Activated CD8-positive, alpha-beta T cell treated with anti-CD3 and anti-CD28 coated beads for 36 hours (primary cell): Measurements from ENCODE around the gene SUDS3. TPM values are rescaled to one million over a fixed set of nuclear protein-coding genes. Genes with fewer than 3 reads are reported as not detected.

Source experiments
- ATAC-seq: fragments of 200-7000 bp; cut with Tn5 transposase; one replicate; pipeline ENCODE4 v1.10.0; 2021; ENCODE audit warnings: mild to moderate bottlenecking, moderate library complexity
- CTCF ChIA-PET: fragments of 350-600 bp; sonication (Branson Sonifier 250); formaldehyde crosslinking; loops from one replicate; lab custom pipeline; 2021; ENCODE audit warnings: antibody characterized with exemption; lab: Charles Lee
- POLR2A ChIA-PET: fragments of 350-600 bp; sonication (Branson Sonifier 250); formaldehyde crosslinking; loops from one replicate; lab custom pipeline; 2021; ENCODE audit warnings: antibody characterized with exemption; lab: Charles Lee
- DNase-seq: peaks from one replicate; pipeline ENCODE4 v3.0.0-alpha.2; 2020
- H3K27ac Mint-ChIP-seq: one replicate; pipeline ENCODE4 v1.8.0; 2021; ENCODE audit warnings: mild to moderate bottlenecking, mixed read lengths
- H3K27me3 Mint-ChIP-seq: one replicate; pipeline ENCODE4 v1.8.0; 2021; ENCODE audit warnings: mixed read lengths
- H3K36me3 Mint-ChIP-seq: one replicate; pipeline ENCODE4 v1.8.0; 2021; ENCODE audit warnings: low read depth, mixed read lengths
- H3K4me1 Mint-ChIP-seq: one replicate; pipeline ENCODE4 v1.8.0; 2021; ENCODE audit warnings: low read depth, mixed read lengths
- H3K4me3 Mint-ChIP-seq: one replicate; pipeline ENCODE4 v1.8.0; 2021; ENCODE audit warnings: mild to moderate bottlenecking, moderate library complexity, mixed read lengths
- H3K9me3 Mint-ChIP-seq: one replicate; pipeline ENCODE4 v1.8.0; 2021; ENCODE audit warnings: mixed read lengths
- CTCF ChIP-seq: fragments of 200-600 bp; IDR thresholded peaks from one replicate; pipeline ENCODE4 v1.8.0; 2022; ENCODE audit warnings: antibody characterized with exemption, mild to moderate bottlenecking
- intact Hi-C: fragments of 100-400 bp; cut with micrococcal nuclease; formaldehyde crosslinking; loops from one replicate; pipeline ENCODE4 v1.10.0; 2022
- total RNA-seq, 2 experiments: library from RNA; stranded (reverse); gene quantifications; one replicate each; pipeline ENCODE4 v1.2.3, GENCODE V29; 2021

The SUDS3 gene
- total RNA-seq, result 10 to 100 TPM; 18.0 to 19.8 TPM

- ChIA-PET CTCF (interaction anchor here (0.6 to 4.5 kb wide), 54 partner anchors 8 to 1289 kb away, joined by 3 to 129 read pairs (median 5); partner anchors contain the start of genes PEBP1, RFC5 and VSIG10), POLR2A (interaction anchor here (0.6 to 1.7 kb wide), 10 partner anchors 12 to 315 kb away, joined by 3 to 9 read pairs (median 4); partner anchors contain the start of genes PEBP1 and WSB2)
- Mint-ChIP-seq H3K27me3 (no peaks in the 10 kb centered on the region), H3K4me3 (peak within 1 kb of the TSS; percentile 77), H3K27ac (peak within 1 kb of the TSS; percentile 99), H3K9me3 (no peaks in the 10 kb centered on the region), H3K4me1 (peaks cover 29% of the 10 kb centered on the region), H3K36me3 (peaks cover 8% of the 10 kb centered on the region)
- intact Hi-C loops, result loop anchor here (2.0 to 10.0 kb wide), 2 partner anchors 194 to 242 kb away; partner anchors contain the start of gene PEBP1
- TF ChIP-seq CTCF, result peak; percentile 73
- peak; percentile 55 for ATAC-seq
- DNase-seq, result peak; percentile 96
These were observed at the start of gene SUDS3 for GRCh38 chr12:118376089-118377020. Gene SUDS3 (plus strand): TSS chr12:118376555. CDS start chr12:118376692, 137 bp downstream.

GRCh38 chr12:118326991-118327390 is 49.4 kb upstream of the SUDS3 start:
- no peak for DNase-seq
- ATAC-seq, result no peak

GRCh38 chr12:118327391-118327790 is 49.0 kb upstream of the SUDS3 start:
- H3K27me3 Mint-ChIP-seq, result no peaks in the 10 kb centered on the region
- H3K27ac Mint-ChIP-seq, result no peak overlapping the region
- POLR2A ChIA-PET, result no interaction called here
- CTCF ChIA-PET, result no interaction called here
- ATAC-seq (no peak), DNase-seq (no peak)
- no peak for TF ChIP-seq CTCF
- no peak overlapping the region for H3K4me3 Mint-ChIP-seq
- intact Hi-C loops, result no loop called here
- H3K36me3 Mint-ChIP-seq, result peaks cover 14% of the 10 kb centered on the region
- no peaks in the 10 kb centered on the region for H3K9me3 Mint-ChIP-seq
- H3K4me1 Mint-ChIP-seq, result peaks cover 29% of the 10 kb centered on the region

More at GRCh38 chr12:118326991-118327390, 49.4 kb upstream of the SUDS3 start:
- intact Hi-C loops, result no loop called here
- no peak overlapping the region for H3K27ac Mint-ChIP-seq
- no peaks in the 10 kb centered on the region for H3K9me3 Mint-ChIP-seq
- POLR2A ChIA-PET, result no interaction called here
- no peak for TF ChIP-seq CTCF
- H3K4me1 Mint-ChIP-seq, result peaks cover 28% of the 10 kb centered on the region
- H3K4me3 Mint-ChIP-seq, result no peak overlapping the region
- H3K27me3 Mint-ChIP-seq, result no peaks in the 10 kb centered on the region
- CTCF ChIA-PET, result no interaction called here
- peaks cover 14% of the 10 kb centered on the region for H3K36me3 Mint-ChIP-seq

GRCh38 chr12:118328486-118329330 is 47.6 kb upstream of the SUDS3 start:
- POLR2A ChIA-PET, result no interaction called here
- no peak for DNase-seq
- H3K4me1 Mint-ChIP-seq, result peaks cover 40% of the 10 kb centered on the region
- no peak for ATAC-seq
- H3K9me3 Mint-ChIP-seq, result no peaks in the 10 kb centered on the region
- no peak for TF ChIP-seq CTCF
- no peak overlapping the region for H3K4me3 Mint-ChIP-seq
- no peaks in the 10 kb centered on the region for H3K27me3 Mint-ChIP-seq
- intact Hi-C loops, result no loop called here
- CTCF ChIA-PET, result no interaction called here
- no peak overlapping the region for H3K27ac Mint-ChIP-seq
- peaks cover 17% of the 10 kb centered on the region for H3K36me3 Mint-ChIP-seq
